HepG2 (cell line): ENCODE data around the gene EPS8. TPM values are rescaled to one million over a fixed set of nuclear protein-coding genes. Genes with fewer than 3 reads are reported as not detected.
A peak's percentile ranks its signal among the peaks of the same experiment; 100 is the strongest.

Source experiments
- ATAC-seq: fragments of 200-7000 bp; cut with Tn5 transposase; 3 replicates; pipeline ENCODE4 v1.9.1; 2020; ENCODE audit warnings: mild to moderate bottlenecking, moderate library complexity
- BruUV-seq: library from RNA; stranded (reverse); fragments of 400-500 nt; replicated peaks from 2 replicates; lab custom pipeline; 2021; lab: Mats Ljungman, UMichigan
- CTCF ChIA-PET: fragments of 300-600 bp; formaldehyde crosslinking; extraction: SDS; loops from one replicate; lab custom pipeline; 2021; ENCODE audit warnings: low total read pairs, inconsistent platforms, low intra/inter-chr PET ratio; lab: Yijun Ruan, JAX
- POLR2A ChIA-PET: fragments of 350-600 bp; sonication (Branson Sonifier 250); formaldehyde crosslinking; loops from one replicate; lab custom pipeline; 2020; ENCODE audit warnings: antibody characterized with exemption, inconsistent platforms; lab: Yijun Ruan, JAX
- DNase-seq: peaks from one replicate; pipeline ENCODE4 v3.0.0-alpha.2; 2015; ENCODE audit warnings: low spot score
- FAIRE-seq: peaks from 3 replicates; lab custom pipeline; 2011; peaks lifted over from hg19 to GRCh38; lab: Jason Lieb, UNC
- H2AFZ ChIP-seq: one replicate; pipeline ENCODE4 v1.6.1; 2011; ENCODE audit warnings: low read length, inconsistent platforms
- H3K27ac ChIP-seq: fragments of 300-600 bp; 3 replicates; pipeline ENCODE4 v1.8.0; 2011; ENCODE audit warnings: mixed run types, mild to moderate bottlenecking, mixed read lengths, low read length, inconsistent platforms; ENCODE audit not compliant: insufficient read depth; ENCODE audit errors: extremely low read length
- H3K27me3 ChIP-seq, 2 experiments: fragments of 200-600 bp in 1 of 2; 2 replicates in 1 of 2; 3 replicates in 1 of 2; pipeline versions ENCODE4 v1.6.0 to v1.8.0; 2011; ENCODE audit warnings: low read length in 2 of 2, mild to moderate bottlenecking in 2 of 2, moderate library complexity in 2 of 2, inconsistent platforms in 1 of 2; ENCODE audit not compliant: insufficient read depth in 2 of 2, control insufficient read depth in 1 of 2
- H3K36me3 ChIP-seq, 2 experiments: fragments of 200-600 bp in 1 of 2; replicated peaks in 1 of 2; 2 replicates in 1 of 2; 3 replicates in 1 of 2; pipeline versions ENCODE4 v1.5.1 to v1.8.0; 2011; ENCODE audit warnings: low read length in 2 of 2, inconsistent platforms in 1 of 2; ENCODE audit not compliant: insufficient read depth in 2 of 2, control insufficient read depth in 1 of 2
- H3K4me1 ChIP-seq: 2 replicates; pipeline ENCODE4 v1.5.1; 2012; ENCODE audit warnings: low read length, inconsistent platforms; ENCODE audit not compliant: insufficient read depth
- H3K4me2 ChIP-seq: 2 replicates; pipeline ENCODE4 v1.6.0; 2011; ENCODE audit warnings: low read depth, low read length, inconsistent platforms
- H3K4me3 ChIP-seq, 3 experiments: fragments of 200-600 bp in 1 of 3; sonication (generic), shearing (Covaris generic) in 1 of 3; replicated peaks in 1 of 3; 2 replicates each; pipeline ENCODE4 v1.5.1; 2011 to 2016; ENCODE audit warnings: low read length in 3 of 3, inconsistent platforms in 2 of 3, low read depth in 2 of 3, mild to moderate bottlenecking in 2 of 3, control low read depth in 1 of 3, mixed read lengths in 1 of 3; ENCODE audit not compliant: insufficient read depth in 1 of 3
- H3K79me2 ChIP-seq: one replicate; pipeline ENCODE4 v1.6.1; 2011; ENCODE audit warnings: low read length, inconsistent platforms; ENCODE audit not compliant: insufficient read depth
- H3K9ac ChIP-seq: 2 replicates; pipeline ENCODE4 v1.6.0; 2011; ENCODE audit warnings: mild to moderate bottlenecking, low read depth, low read length, inconsistent platforms; ENCODE audit not compliant: insufficient read depth
- H3K9me3 ChIP-seq: 2 replicates; pipeline ENCODE4 v1.5.1; 2012; ENCODE audit warnings: mild to moderate bottlenecking, low read length
- H4K20me1 ChIP-seq: 2 replicates; pipeline ENCODE4 v1.6.0; 2011; ENCODE audit warnings: inconsistent platforms, mild to moderate bottlenecking, low read length, moderate library complexity; ENCODE audit not compliant: insufficient read depth
- DRAP1 ChIP-seq: IDR thresholded peaks from 2 replicates; pipeline ENCODE4 v1.6.1; 2016; ENCODE audit warnings: missing genetic modification reagents, missing compliant biosample characterization
- KDM5B ChIP-seq: sonication (generic); formaldehyde crosslinking; IDR thresholded peaks from 2 replicates; pipeline ENCODE4 v1.4.0; 2020; ENCODE audit warnings: missing genetic modification reagents, mild to moderate bottlenecking, borderline replicate concordance
- KLF15 ChIP-seq: sonication (generic); formaldehyde crosslinking; IDR thresholded peaks from 2 replicates; pipeline ENCODE4 v1.8.1; 2023; ENCODE audit warnings: borderline replicate concordance, mild to moderate bottlenecking, inconsistent platforms, missing genetic modification reagents, mixed read lengths
- MAF1 ChIP-seq: sonication (generic); formaldehyde crosslinking; IDR thresholded peaks from 2 replicates; pipeline ENCODE4 v1.5.0; 2020; ENCODE audit warnings: missing genetic modification reagents, borderline replicate concordance
- SAP130 ChIP-seq: IDR thresholded peaks from 2 replicates; pipeline ENCODE4 v1.6.1; 2016; ENCODE audit warnings: low read depth
- SMAD3 ChIP-seq: sonication (generic); formaldehyde crosslinking; IDR thresholded peaks from 2 replicates; pipeline ENCODE4 v1.4.0; 2020; ENCODE audit warnings: missing genetic modification reagents
- SNAPC4 ChIP-seq: sonication (generic); formaldehyde crosslinking; IDR thresholded peaks from 2 replicates; pipeline ENCODE4 v1.4.0; 2020; ENCODE audit warnings: mild to moderate bottlenecking, missing genetic modification reagents
- SNAPC5 ChIP-seq: sonication (generic); formaldehyde crosslinking; IDR thresholded peaks from 2 replicates; pipeline ENCODE4 v1.8.1; 2023; ENCODE audit warnings: mild to moderate bottlenecking, missing genetic modification reagents, borderline replicate concordance
- TOE1 ChIP-seq: sonication (generic); formaldehyde crosslinking; IDR thresholded peaks from 2 replicates; pipeline ENCODE4 v1.4.0; 2020; ENCODE audit warnings: mild to moderate bottlenecking, missing genetic modification reagents
- ZFX ChIP-seq: sonication (generic); formaldehyde crosslinking; IDR thresholded peaks from 2 replicates; pipeline ENCODE4 v1.4.0; 2020; ENCODE audit warnings: mild to moderate bottlenecking, low read depth, missing genetic modification reagents, moderate library complexity
- ZNF367 ChIP-seq: sonication (generic); formaldehyde crosslinking; IDR thresholded peaks from 2 replicates; pipeline ENCODE4 v1.4.0; 2020; ENCODE audit warnings: missing genetic modification reagents, borderline replicate concordance
- ZNF660 ChIP-seq: sonication (generic); formaldehyde crosslinking; IDR thresholded peaks from 2 replicates; pipeline ENCODE4 v1.5.1; 2020; ENCODE audit warnings: mild to moderate bottlenecking, low read depth, missing genetic modification reagents, borderline replicate concordance
- ZNF670 ChIP-seq: sonication (generic); formaldehyde crosslinking; IDR thresholded peaks from 2 replicates; pipeline ENCODE4 v1.8.0; 2022; ENCODE audit warnings: mild to moderate bottlenecking, missing genetic modification reagents, borderline replicate concordance
- ZNF839 ChIP-seq: sonication (generic); formaldehyde crosslinking; IDR thresholded peaks from 2 replicates; pipeline ENCODE4 v1.4.0; 2020; ENCODE audit warnings: missing genetic modification reagents, mild to moderate bottlenecking, borderline replicate concordance
- WGBS: methylation state at CpG from one replicate; pipeline ENCODE4 v1.1.6; 2017; ENCODE audit warnings: low lambda C conversion rate; 5-methylcytosine and 5-hydroxymethylcytosine counted together
- in situ Hi-C: cut with HindIII; loops from 2 replicates; pipeline ENCODE4 v1.10.0; 2017; ENCODE audit warnings: low pct_unique_long_range_greater_than_20kb; ENCODE audit not compliant: extremely low pct_ligation_motif_present
- intact Hi-C: fragments of 100-400 bp; cut with micrococcal nuclease; formaldehyde crosslinking; loops from one replicate; pipeline ENCODE4 v1.10.0; 2022; ENCODE audit not compliant: unreplicated experiment
- polyA plus RNA-seq, 8 experiments: library from polyadenylated mRNA; depleted of rRNA in 3 of 8; stranded (reverse) in 7 of 8; unstranded in 1 of 8; fragments of >200 nt; fragmentation: Illumina TruSeq in 4 of 8; extraction: Trizol in 4 of 8; gene quantifications; 2 replicates each; pipeline versions ENCODE4 v1.2.1 to v1.2.3, GENCODE V29; 2011 to 2016; ENCODE audit warnings: low read depth in 4 of 8, missing spikeins in 1 of 8, mixed read lengths in 1 of 8; ENCODE audit not compliant: insufficient read depth in 1 of 8
- total RNA-seq, 5 experiments: library from RNA; depleted of rRNA; stranded (reverse); fragments of >200 nt; fragmentation: Illumina TruSeq; extraction: Trizol; gene quantifications; 2 replicates each; pipeline ENCODE4 v1.2.3, GENCODE V29; 2016; ENCODE audit warnings: low read depth in 1 of 5

Gene EPS8
- total and polyA plus RNA-seq, 2 of the 13 experiments (the other 11 are each of a cell fraction or from before 2014, with no cell fraction given): 37.1 to 43.4 TPM

- Histone ChIP-seq H3K4me3 (no peak overlapping the region), H3K9me3 (no peaks in the 10 kb centered on the region), H3K27me3 (no peaks in the 10 kb centered on the region; a peak in 1 of 5 replicates), H3K36me3 (peaks cover 0 to under 1% of the 10 kb centered on the region in 2 experiments; a peak in 2 of 5 replicates), H4K20me1 (no peaks in the 10 kb centered on the region), H3K27ac (no peak overlapping the region), H3K4me1 (peaks cover 20% of the 10 kb centered on the region), H3K79me2 (peaks cover 6% of the 10 kb centered on the region), H2AFZ (no peak overlapping the region), H3K9ac (no peak overlapping the region), H3K4me2 (no peak overlapping the region)
- ChIA-PET POLR2A (no interaction called here), CTCF (no interaction called here)
- DNase-seq (no peak), ATAC-seq (no peak), FAIRE-seq (no peak)
- no TSS peak for BruUV-seq
- intact Hi-C loops: loop anchor here (5.0 to 10.0 kb wide), 2 partner anchors 36 to 172 kb away; no protein-coding TSS in a partner anchor
- TF ChIP-seq KDM5B (no peak), ZNF660 (CRISPR knock-in tag) (no peak), ZNF839 (no peak), KLF15 (CRISPR knock-in tag) (no peak), ZNF367 (no peak), DRAP1 (CRISPR knock-in tag) (no peak), SMAD3 (CRISPR knock-in tag) (no peak)
- in situ Hi-C loops: no loop called here
Observed at GRCh38 chr12:15682826-15683225, 106.4 kb downstream of the EPS8 start.

- BruUV-seq: no TSS peak
- H3K27ac ChIP-seq: no peak overlapping the region
- peaks cover 0 to 5% of the 10 kb centered on the region in 2 experiments; a peak in 3 of 5 replicates for H3K36me3 ChIP-seq
- no peak overlapping the region for H3K4me3 ChIP-seq
- no peaks in the 10 kb centered on the region for H3K27me3 ChIP-seq
- H3K4me1 ChIP-seq: peaks cover 11% of the 10 kb centered on the region
- peaks cover 3% of the 10 kb centered on the region for H3K79me2 ChIP-seq
- CTCF ChIA-PET: no interaction called here
- POLR2A ChIA-PET: no interaction called here
- no peaks in the 10 kb centered on the region for H3K9me3 ChIP-seq
- 73% methylated on average over 1 of the region's 1 CpG for WGBS
- DNase-seq: peak; percentile 3
- intact Hi-C loops (no loop called here), in situ Hi-C loops (no loop called here)
- no peak overlapping the region for H2AFZ ChIP-seq
- no peak for FAIRE-seq
- no peak for ATAC-seq
- H3K4me2 ChIP-seq: no peak overlapping the region
- H3K9ac ChIP-seq: no peak overlapping the region
- no peaks in the 10 kb centered on the region for H4K20me1 ChIP-seq
- TF ChIP-seq MAF1 (CRISPR knock-in tag) (no peak), SNAPC4 (CRISPR knock-in tag) (no peak), ZNF670 (no peak), SAP130 (no peak), TOE1 (CRISPR knock-in tag) (no peak), ZFX (CRISPR knock-in tag) (no peak), SNAPC5 (CRISPR knock-in tag) (no peak)
Observed at GRCh38 chr12:15679151-15679550, 110.0 kb downstream of the EPS8 start.
